ENCODE measurements around the gene H2BK1.

Gene H2BK1

DNA sequence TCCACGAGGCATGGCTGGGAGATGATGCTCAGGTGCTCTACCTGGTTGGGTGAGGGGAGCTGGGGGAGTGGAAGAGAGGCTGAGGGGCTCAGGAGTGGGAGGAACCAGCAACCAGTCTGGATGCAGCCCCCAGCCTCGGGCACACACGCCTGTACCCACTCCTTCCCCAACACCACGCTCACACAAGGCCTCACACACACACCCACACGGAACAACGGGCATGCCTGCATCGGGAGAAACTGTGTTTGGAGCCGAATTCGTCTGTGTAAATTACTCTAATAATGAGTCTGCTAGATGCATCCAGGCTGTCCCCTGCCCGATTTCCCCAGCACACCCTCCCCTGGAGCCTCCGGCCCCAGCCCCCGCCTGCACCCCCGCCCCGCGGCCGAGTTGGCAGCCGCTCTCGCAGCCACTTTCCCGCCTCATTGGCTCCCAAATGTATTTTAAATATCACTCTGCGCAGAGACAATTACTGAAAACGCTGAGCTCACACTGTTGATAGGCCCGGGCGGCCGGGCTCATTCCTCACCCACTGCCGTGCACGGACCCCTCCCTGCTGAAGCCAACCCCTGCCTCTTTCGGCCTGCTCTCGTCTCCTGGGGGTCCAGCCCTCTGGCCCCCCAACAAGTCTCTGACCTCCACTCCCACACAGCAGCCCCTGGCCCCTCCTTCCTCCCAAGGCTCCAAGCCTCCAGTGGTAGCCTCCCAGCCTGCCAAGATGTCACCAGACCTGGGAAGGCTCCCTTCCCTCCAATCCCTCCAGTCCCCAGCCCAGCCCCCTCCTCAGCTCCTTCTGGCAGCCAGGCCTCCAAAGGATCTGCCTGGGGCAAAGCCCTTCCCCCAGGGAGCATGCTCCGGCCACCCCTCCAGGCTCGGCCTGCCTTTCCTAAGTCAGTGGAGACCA, 11.1 kb downstream of the H2BK1 start:
- no peak for DNase-seq

DNA sequence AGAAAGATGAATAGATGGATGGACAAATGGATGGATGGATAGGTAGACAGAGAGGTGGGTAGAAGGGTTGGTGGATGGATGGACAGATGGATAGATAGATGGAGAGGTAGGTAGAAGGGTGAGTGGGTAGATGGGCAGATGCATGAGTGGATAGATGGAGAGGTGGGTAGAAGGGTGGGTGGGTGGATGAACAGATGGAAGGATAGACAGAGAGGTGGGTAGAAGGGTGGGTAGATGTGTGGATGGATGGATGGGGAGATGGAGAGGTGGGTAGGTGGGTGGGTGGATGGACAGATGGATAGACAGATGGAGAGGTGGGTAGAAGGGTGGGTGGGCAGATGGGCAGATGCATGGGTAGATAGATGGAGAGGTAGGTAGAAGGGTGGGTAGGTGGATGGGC, 12.4 kb downstream of the H2BK1 start:
- no peak for DNase-seq

DNA sequence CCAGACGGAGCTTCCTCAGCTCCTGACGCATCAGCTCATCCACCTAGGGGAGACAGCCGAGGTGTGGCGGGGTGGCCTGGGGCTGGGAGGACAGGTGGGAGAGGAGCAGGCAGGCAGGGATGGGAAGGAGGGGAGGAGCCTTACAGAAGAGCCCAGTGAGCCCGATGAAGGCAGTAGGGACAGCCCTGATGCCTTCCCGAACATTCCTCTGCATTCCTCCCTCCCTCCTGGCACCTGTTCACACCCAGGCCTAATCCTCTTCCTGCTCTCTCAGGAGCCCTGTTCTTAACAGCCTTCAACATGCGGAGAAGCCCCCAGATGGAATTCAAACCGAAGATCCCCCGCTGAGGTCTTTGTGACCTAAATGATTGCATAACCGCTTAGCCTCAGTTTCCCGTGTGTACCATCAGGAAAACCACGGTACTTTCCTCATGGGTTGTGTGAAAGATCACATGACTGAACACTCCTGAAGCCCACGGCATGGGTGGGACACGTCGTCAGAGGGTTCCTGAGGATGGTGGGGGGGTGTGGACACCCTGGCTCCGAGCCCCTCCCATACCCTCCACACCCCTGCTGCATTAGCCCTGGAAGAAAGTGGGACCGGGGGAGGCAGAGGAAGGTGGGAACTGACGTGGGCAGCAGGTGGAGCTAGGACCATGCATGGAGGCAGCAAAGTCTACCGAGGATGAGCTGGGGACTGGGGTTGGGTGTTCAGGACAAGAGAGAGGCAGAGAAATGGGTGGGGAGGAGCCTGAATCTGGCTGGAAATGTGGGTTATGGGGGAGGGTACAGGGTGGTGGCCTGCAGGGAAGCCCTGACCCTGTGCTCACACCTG, 14.5 kb downstream of the H2BK1 start:
- no peak for DNase-seq

DNA sequence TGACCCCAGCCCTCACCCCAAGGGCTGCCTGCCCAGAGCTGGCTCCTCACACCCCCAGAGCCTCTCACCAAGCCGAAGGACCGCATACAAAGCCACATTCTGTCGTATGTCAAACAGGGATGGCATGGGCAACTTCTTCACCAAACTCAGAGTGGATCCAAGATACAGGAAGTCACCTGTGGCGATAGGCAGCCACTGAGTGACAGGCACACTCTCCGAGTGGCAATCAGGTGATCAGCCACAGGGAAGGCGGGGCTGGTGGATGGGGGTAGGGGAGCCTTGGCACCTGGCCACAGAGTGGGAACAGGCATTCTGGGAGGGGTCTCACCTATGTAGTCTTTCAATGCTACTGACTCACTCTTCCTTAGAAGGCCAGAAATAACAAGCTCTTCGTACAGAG, 16.1 kb downstream of the H2BK1 start:
- no peak for DNase-seq

DNA sequence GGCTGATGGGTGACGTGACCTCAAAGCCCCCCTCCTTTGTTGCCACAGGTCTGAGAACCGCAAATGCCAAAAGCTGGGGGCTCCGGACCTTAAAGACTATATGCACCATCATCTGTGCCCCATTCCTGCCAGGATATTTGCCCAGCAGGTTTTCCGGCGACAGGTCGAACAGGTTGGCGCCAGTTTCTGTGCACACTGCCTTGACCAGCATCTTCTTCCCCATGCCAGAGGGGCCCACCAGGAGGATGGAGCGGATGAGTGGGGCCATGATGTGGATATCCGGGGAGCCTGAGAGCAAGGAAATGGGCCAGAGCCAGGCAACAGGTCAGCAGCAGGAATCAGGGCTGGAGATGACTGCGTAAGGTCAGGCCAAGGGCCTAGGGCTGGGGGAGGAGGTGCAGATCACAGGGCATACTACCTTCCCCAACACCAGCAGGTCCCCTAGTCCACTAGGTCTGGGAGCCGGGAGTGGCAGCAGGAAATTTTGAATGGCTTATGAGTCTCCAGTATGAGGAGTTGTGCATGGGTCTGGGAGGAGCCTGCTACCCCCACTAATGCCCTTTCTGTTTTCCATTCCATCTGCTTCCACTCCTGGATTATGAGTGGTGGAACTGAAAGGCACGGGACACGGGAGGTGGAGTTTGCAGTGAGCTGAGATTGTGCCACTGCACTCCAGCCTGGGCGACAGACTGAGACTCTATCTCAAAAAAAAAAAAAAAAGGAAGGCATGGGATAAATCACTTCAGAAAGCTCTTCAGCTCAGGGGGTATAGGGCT, 16.9 kb downstream of the H2BK1 start:
- DNase-seq: no peak

DNA sequence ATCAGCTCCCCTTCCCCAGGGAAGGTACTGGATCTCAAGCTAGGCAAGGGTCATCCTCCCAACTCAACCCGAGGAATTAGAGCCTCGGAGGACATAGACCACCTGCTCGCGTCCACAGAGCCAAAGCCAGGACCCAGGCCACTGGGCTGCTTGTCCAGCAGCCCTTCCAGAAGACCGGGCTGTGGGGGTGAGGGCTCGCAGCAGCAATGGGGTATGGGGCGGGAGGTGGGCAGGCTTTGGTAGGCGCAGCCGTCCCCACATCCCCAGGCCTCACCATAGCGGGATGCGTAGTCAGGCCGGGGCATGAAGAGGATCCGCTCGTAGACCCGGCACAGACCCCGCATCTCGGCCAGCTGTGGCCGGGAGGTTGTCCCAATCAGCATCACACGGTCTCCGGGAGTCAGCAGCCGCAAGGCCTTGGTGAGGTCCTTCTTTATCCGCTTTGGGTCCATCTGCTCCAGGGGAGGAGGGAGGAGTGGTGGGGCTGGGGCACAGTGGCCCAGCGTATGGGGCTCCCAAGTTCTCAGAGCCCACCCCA, 18.2 kb downstream of the H2BK1 start:
- no peak for DNase-seq

DNA sequence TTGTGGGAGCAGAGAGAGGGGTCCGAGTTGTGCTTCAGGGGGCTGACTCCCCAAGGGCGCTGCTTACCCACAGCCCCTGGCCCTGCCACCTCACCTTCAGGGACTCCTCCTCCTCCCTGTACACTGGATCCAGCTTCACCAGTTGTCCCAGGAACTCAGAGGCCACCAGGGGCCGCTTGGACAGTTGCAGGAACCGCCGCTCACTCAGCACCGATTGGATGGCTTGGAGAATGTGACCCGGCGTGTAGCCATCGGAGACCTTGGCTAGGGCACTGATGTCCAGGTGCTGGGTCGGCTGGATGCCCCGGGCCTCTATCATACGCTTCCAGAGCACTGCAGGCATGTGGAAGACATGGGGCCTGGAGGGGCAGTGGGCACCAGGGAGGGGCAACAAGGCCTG, 18.7 kb downstream of the H2BK1 start:
- DNase-seq: no peak

DNA sequence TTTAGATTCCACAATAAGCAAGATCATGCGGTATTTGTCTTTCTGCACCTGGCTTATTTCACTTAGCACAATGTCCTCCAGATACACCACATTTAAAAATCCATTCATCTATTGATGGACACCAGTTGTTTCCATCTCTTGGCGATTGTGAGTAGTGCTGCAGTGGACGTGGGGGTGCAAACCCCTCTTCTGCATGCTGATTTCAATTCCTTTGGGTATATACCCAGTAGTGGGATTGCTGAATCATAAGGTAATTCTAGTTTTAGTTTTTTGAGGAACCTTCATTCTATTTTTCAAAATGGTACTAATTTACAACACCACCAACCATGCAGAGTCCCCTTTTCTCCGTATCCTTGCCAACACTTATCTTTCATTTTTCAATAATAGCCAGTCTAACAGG, 21.2 kb downstream of the H2BK1 start:
- no peak for DNase-seq

DNA sequence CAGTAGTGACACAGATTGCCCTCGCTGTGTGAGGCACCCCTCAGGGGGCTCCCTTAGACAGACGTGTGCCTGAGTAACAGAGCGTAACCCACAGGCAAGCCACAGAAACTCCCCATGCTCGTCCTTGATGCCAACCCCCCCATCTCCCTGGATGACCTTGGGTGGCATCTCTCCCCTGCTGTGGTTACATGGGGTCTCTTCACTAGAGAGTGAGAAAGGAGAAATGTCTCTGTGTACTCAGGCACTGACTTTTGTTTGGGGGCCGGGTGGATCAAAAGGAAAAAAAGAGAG, 22.1 kb downstream of the H2BK1 start:
- DNase-seq: no peak

DNA sequence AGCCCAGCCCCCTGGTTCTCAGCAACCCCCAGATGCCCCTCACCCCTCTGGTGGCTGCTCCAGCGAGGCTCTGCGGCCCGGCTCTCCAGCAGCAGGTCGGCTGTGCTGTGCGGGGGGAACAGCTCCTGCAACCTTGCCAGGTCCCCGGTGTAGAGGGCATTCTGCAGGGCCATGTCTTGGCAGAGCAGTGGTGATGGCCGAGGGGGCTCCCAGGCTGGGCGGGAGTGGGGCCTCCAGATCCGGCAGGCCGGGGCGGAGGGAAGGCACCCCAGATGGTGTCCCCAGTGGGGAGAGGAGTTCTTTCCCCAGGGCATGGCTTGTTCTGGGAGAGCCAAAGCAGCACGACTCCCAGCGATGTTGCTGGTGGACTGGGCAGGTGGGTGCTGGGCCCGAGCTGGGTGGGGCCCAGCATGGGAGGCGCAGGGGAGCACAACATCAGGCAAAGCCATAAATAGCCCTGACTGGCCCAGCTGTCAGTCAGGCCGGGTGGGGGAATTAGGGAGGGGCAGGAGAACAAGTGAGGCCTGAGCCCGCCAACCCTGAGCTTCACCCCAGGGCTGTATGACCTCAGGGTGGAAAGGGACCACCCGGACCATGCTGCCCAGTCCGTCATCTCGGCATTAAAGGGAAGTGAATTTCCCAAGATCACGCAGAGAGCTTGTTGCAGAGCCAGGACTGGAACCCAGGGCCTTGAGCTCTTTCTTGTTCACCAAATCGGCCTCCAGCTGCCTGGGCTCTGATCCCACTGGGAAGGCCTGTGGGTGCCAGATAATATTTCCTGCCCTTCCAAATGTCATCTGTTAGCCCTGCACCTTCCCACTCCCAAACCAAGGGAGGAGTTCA, 22.7 kb downstream of the H2BK1 start:
- DNase-seq: no peak

DNA sequence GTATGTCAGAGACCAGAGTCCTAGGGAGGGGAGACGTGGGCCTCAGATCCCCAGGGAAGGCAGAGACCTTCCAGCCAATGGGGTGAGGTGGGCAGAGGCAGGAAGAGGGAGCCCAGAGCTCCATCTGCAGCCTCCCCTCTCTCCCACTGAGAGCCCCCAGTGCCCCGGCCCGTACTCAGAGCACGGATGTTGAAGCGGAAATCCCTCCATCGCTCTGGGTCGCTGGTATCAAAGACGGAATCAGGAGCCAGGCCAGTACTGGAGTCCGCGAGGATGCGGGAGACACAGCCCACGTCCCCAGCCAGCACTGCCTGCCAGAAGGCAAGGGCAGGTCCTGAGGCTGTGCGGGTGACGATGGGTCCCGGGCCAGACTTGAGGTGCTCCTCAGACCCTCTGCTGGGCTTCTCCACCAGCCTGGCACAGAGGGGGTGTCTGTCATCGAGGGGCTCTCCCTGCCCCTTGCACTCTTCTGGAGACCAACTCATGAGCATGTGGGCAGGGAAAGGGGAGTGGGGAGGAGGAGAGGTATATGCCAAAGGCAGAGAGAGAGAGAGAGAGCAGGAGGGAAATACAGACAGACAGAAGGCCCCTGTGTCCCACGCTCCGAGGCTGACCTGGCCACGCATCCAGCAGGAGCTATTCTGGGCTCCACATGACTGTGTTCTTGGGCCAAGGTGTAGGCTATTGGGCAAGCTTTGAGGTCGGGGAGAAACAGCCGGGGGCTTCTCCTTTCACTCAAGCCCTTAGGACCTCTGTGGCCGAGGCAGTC, 23.5 kb downstream of the H2BK1 start, which contains the start of gene ASB10:
ASB10 (minus strand) TSS at position 611 of the 769 bp plus-strand sequence; CDS start at position 491, 120 bp downstream.
- DNase-seq: no peak

DNA sequence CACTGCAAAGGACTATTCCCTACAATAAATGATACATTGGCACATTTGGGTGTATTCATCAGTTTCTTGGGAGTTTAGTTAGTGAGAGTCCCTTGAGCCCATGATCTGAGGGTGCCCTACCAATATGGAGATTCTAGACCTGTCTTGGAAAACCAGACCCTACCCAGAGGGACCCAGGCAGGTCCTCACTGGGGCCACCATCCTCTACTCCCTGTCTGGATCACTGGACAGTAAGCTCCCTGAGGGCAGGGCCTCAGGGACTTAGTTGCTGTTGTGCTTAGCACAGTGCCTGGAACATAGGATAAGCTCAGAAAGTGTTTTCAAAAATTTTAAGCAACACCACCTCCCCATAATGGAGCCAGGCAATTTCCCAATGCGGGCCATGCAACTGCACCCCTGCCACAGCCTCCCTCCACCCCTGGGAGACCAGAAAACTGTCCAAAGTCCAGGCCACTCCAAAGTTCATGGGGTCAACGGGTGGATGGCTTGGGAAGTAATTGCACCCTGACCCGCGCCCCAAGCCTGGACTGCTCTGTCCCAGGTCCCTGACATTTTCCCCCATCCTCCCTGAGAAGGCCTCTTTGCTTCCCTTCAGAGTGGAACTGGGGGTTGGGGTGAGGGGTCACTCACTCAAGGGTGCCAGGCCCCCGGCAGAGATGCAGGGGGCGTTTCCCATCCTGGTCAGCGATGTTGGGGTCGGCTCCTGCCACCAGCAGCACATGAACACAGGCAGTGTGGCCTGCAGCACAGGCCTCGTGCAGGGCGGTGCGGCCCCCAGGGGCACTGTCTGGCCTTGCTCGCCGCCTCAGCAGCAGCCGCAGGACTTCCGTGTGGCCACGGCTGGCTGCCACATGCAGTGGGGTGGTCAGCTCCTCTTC, 24.3 kb downstream of the H2BK1 start:
- DNase-seq: no peak

DNA sequence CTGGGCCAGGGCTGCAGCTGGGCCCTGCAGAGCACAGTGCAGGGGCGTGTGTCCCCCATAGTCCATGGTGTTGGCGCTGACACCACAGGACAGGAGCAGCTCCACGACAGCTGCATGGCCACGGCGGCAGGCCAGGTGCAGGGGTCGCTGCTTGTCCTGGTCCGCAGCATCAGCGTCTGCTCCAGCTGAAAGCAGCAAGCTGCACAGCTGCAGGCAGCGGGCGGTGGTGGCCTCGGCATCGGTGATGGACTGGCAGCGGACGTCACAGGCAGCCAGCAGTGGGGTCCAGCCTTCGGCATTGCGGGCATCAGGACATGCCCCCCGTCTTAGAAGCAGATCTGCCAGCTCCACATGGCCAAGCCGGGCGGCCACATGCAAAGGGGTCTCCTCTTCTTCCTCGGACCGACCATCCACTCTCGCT, 29.3 kb downstream of the H2BK1 start:
- DNase-seq: no peak

DNA sequence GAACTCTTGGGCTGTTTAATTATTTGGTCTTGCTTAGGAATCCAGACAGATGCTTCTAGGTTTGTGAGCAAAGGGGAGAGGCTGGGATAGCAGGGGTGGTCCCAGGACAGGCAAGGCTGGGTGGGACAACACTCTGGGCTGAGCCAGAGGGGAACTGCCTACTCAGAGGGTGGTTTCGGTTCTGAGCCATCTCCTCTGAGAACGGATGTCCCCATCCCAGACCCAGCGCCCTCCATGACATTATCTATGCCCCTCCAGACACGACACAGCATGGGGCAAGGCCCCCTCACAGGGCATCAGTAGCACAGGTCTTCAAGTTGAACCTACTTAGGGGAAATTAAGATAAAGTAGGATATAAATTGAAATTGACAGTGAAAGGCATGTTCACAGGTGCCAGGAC, 30.3 kb downstream of the H2BK1 start:
- no peak for DNase-seq

DNA sequence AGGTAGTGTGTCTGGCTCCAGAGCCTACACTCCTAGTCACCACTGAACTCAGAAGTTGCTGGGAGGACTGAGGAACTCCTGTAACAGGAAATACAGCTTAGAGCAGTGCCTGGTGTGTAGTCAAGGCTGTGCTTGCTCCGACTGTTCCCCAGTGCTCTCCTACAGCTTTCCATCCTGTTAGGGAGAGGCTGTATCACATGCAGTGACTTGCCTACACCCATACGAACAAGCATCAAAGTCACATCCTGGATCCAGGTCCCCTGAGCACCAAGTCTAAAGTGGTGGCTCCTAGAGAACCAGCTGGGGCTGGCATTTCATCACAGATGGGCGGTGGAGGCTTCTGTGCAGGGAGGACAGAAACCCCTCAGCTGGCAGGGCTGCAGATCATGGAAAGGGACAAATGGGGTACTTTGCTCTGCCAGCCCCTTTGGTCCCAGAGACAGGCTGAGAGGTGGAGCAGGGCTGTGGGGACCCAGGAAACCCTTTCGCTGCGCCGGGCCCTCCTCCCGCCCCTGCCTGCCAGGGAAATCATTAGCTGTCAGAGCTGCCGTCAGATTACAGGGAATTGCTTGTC, 30.9 kb downstream of the H2BK1 start:
- DNase-seq: no peak

DNA sequence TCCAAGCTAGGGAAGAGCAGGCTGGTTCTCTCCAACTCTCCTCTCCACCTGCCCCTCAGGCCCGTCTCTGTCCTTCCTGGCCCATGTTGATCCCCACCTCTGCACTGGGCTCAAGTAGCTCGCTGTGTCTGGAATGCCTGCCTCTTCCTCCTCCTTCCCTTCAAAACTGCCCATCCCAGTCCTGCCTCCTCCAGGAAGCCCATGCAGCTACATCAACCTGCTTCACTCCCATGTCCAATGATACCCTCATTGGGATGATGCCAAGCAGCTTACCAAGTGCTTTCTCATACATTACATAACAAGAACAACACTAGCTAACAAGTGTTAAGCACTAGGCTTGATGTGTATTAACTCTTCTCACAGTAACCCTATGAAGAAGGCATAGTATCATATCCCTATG, 31.5 kb downstream of the H2BK1 start:
- DNase-seq: no peak

DNA sequence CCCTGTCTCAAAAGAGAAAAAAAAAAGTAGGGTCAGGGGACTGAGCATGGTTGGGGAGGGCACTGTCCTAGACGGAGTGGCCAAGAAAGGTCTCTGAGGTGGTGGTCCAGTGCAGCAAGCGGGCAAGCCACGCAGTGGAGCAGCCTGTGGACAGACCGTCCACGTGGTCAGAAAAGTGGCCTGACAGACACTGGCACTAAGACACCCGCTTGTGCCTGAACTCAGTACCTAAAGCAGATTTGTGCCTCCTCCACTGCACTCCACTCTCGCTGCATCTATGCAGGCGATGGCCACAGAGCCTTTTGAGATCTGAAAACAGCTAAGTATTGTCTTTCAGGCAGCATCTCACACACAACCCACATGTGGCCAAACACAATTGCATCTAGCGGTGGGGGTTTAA, 32.1 kb downstream of the H2BK1 start:
- no peak for DNase-seq

DNA sequence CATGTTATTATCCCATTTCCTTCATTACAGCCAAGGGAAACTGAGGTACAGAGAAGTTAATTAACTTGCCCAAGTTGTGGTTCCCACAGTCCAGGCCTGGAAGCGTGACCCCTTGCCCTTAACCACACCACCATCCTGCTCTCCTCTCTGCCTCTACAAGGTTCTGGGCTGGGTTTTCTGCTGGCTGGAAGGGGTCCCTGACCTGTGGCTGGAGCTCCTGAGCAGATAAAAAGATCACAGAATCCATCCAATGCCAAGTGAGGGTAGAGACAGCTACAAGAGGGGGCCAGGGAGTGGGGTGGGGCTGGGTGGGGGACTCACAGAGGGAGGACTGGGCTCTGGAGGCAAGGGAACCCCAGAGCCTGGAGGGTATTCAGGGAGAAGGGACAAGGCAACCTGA, 33.0 kb downstream of the H2BK1 start:
- no peak for DNase-seq

DNA sequence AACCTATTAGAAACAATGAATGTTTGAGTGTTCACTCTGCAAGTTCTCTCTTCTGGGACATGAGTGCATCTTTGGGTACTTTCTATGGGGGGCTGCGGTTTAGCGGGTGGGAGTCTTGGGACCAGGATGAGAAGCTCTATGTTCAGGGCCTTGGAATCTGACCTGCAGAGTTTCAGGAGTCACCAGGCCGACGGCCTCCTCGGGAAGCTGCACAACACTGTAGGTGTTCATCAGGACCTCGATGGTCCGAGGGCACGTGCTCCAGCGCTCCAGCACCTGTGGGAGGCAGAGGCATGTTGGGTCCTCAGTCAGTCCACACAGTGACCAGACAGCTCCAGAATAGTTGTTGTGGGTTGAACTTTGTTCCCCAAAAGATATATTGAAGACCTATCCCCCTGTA, 33.9 kb downstream of the H2BK1 start:
- no peak for DNase-seq

DNA sequence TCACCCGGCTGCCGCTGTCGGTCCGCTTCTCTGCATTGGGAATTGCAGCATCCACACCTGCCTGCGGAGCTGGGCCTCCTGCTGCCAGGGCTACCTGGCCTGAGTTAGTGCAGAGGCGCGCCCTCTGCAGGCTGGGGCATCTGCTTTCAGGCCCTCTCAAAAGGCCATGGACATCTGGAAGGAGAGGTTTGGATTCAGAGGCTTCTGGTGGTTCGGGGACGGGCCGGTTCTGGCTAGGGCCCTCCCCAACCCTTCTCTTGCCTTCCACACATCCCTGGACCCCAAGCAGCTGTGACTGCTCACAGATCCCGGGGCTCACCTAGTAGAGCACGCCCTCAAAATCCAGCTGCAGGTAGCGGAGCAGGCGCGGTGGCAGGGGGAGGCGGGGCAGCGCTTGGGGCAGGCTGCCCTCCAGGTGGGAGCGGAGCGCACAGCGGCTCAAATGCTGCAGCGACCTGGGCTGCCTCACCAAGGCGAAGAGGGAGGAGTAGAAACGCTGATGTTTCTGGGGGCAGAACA, 34.4 kb downstream of the H2BK1 start:
- no peak for DNase-seq

Data from hematopoietic multipotent progenitor cell treated with erythropoietin and hydrocortisone succinate and interleukin-3 and kit ligand, for 4 days (in vitro differentiated cells).